Astrocyte of the cerebellum (primary cell): ENCODE results near the gene RASSF10.

Experiments used
- DNase-seq: peaks from one replicate; pipeline ENCODE4 v3.0.0-alpha.2; 2011; ENCODE audit warnings: low read depth
- H3K4me3 ChIP-seq: 2 replicates; pipeline ENCODE4 v1.5.1; 2011; ENCODE audit warnings: mild to moderate bottlenecking, low read depth, low read length, moderate library complexity
- CTCF ChIP-seq: IDR thresholded peaks from 2 replicates; pipeline ENCODE4 v1.5.1; 2012; ENCODE audit warnings: low read length, low read depth, moderate library complexity, mild to moderate bottlenecking; ENCODE audit errors: missing control alignments
- in situ Hi-C: cut with HindIII; loops from 2 replicates; pipeline ENCODE4 v1.10.0; 2017; ENCODE audit warnings: low sequenced_read_pairs

RASSF10 gene

GRCh38 chr11:12966002-12966401 is 43.1 kb upstream of the RASSF10 start:
- no peak overlapping the region for H3K4me3 ChIP-seq
- TF ChIP-seq CTCF, result no peak
- in situ Hi-C loops, result no loop called here
- no peak for DNase-seq

GRCh38 chr11:12968101-12968500 is 41.0 kb upstream of the RASSF10 start:
- no peak for DNase-seq
- in situ Hi-C loops, result no loop called here

GRCh38 chr11:12968826-12969225 is 40.3 kb upstream of the RASSF10 start:
- no peak for DNase-seq
- no peak overlapping the region for H3K4me3 ChIP-seq
- no peak for TF ChIP-seq CTCF
- in situ Hi-C loops, result no loop called here

More at GRCh38 chr11:12968101-12968500, 41.0 kb upstream of the RASSF10 start:
- no peak overlapping the region for H3K4me3 ChIP-seq
- no peak for TF ChIP-seq CTCF

- DNase-seq, result no peak
- no peak overlapping the region for H3K4me3 ChIP-seq
- in situ Hi-C loops, result no loop called here
- no peak for TF ChIP-seq CTCF
These were observed 37.2 kb upstream of the RASSF10 start for GRCh38 chr11:12971955-12972354.

- no peak overlapping the region for H3K4me3 ChIP-seq
- in situ Hi-C loops, result no loop called here
- TF ChIP-seq CTCF, result no peak
- no peak for DNase-seq
These were observed 35.5 kb upstream of the RASSF10 start for GRCh38 chr11:12973528-12974181.

GRCh38 chr11:12975195-12975594 is 33.9 kb upstream of the RASSF10 start:
- in situ Hi-C loops, result loop anchor here (25.0 kb wide), 1 partner anchor 187 kb away; no protein-coding TSS in a partner anchor
- TF ChIP-seq CTCF, result no peak
- DNase-seq, result no peak
- no peak overlapping the region for H3K4me3 ChIP-seq
